GM23338 (cell line): ENCODE results near the gene FGFR2. TPM values are rescaled to one million over a fixed set of nuclear protein-coding genes. Genes with fewer than 3 reads are reported as not detected.

Experiments
- CREB1 ChIP-seq: fragments of 250-450 bp; sonication (Bioruptor Pico); IDR thresholded peaks from 2 replicates; pipeline ENCODE4 v1.5.0; 2020; ENCODE audit warnings: low read depth, mild to moderate bottlenecking, moderate library complexity
- EZH2phosphoT487 ChIP-seq: fragments of 200-600 bp; sonication (generic); IDR thresholded peaks from one replicate; pipeline ENCODE4 v1.8.1; 2018; ENCODE audit warnings: antibody characterized with exemption; ENCODE audit not compliant: unreplicated experiment
- JUNB ChIP-seq: IDR thresholded peaks from one replicate; pipeline ENCODE4 v1.6.1; 2016; ENCODE audit warnings: antibody characterized with exemption; ENCODE audit not compliant: unreplicated experiment
- REST ChIP-seq: IDR thresholded peaks from one replicate; pipeline ENCODE4 v1.6.1; 2018; ENCODE audit warnings: antibody characterized with exemption; ENCODE audit not compliant: unreplicated experiment
- polyA plus RNA-seq: library from polyadenylated mRNA; unstranded; fragments of >200 nt; fragmentation: Nextera tagmentation; extraction: Ambion mirVana; gene quantifications from 2 replicates; pipeline ENCODE4 v1.2.1, GENCODE V29; 2016
- total RNA-seq: library from RNA; depleted of rRNA; stranded (reverse); fragments of >200 nt; shearing (Covaris generic); gene quantifications from 2 replicates; pipeline ENCODE4 v1.2.3, GENCODE V29; 2014
- TF ChIP-seq, protein P1 (sequence below): IDR thresholded peaks from 2 replicates; pipeline ENCODE4 v1.6.1; 2016; ENCODE audit warnings: antibody characterized with exemption
- TF ChIP-seq, protein P2 (sequence below): fragments of 250-450 bp; sonication (Bioruptor Pico); IDR thresholded peaks from 2 replicates; pipeline ENCODE4 v1.5.0; 2020; ENCODE audit warnings: mild to moderate bottlenecking, moderate library complexity

Gene FGFR2
- total and polyA plus RNA-seq, 2 experiments from 2014 or later: 31.1 to 106 TPM

DNA sequence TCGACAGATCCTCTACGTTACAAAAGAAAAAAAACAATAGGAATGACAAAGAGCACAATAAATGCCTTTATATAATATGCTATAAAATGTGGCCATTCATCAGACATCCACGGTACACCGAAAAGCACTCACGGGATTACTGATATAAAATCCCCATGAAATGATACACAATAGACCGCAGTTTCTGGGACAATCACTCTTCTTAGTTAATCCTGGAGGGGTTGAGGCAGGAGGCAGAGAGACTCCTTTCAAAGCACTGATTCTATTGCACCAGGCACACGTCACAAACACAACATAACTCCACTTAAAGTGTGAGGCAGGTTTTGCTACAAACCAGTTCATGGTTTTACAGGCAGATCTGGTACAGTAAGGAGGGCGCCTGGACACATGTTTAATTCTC lies 113.8 kb downstream of the FGFR2 start (continued):
- TF ChIP-seq REST (no peak), CREB1 (no peak), EZH2phosphoT487 (no peak), JUNB (no peak)
- TF ChIP-seq, protein P1, sequence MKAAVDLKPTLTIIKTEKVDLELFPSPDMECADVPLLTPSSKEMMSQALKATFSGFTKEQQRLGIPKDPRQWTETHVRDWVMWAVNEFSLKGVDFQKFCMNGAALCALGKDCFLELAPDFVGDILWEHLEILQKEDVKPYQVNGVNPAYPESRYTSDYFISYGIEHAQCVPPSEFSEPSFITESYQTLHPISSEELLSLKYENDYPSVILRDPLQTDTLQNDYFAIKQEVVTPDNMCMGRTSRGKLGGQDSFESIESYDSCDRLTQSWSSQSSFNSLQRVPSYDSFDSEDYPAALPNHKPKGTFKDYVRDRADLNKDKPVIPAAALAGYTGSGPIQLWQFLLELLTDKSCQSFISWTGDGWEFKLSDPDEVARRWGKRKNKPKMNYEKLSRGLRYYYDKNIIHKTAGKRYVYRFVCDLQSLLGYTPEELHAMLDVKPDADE: no peak
- TF ChIP-seq, protein P2, sequence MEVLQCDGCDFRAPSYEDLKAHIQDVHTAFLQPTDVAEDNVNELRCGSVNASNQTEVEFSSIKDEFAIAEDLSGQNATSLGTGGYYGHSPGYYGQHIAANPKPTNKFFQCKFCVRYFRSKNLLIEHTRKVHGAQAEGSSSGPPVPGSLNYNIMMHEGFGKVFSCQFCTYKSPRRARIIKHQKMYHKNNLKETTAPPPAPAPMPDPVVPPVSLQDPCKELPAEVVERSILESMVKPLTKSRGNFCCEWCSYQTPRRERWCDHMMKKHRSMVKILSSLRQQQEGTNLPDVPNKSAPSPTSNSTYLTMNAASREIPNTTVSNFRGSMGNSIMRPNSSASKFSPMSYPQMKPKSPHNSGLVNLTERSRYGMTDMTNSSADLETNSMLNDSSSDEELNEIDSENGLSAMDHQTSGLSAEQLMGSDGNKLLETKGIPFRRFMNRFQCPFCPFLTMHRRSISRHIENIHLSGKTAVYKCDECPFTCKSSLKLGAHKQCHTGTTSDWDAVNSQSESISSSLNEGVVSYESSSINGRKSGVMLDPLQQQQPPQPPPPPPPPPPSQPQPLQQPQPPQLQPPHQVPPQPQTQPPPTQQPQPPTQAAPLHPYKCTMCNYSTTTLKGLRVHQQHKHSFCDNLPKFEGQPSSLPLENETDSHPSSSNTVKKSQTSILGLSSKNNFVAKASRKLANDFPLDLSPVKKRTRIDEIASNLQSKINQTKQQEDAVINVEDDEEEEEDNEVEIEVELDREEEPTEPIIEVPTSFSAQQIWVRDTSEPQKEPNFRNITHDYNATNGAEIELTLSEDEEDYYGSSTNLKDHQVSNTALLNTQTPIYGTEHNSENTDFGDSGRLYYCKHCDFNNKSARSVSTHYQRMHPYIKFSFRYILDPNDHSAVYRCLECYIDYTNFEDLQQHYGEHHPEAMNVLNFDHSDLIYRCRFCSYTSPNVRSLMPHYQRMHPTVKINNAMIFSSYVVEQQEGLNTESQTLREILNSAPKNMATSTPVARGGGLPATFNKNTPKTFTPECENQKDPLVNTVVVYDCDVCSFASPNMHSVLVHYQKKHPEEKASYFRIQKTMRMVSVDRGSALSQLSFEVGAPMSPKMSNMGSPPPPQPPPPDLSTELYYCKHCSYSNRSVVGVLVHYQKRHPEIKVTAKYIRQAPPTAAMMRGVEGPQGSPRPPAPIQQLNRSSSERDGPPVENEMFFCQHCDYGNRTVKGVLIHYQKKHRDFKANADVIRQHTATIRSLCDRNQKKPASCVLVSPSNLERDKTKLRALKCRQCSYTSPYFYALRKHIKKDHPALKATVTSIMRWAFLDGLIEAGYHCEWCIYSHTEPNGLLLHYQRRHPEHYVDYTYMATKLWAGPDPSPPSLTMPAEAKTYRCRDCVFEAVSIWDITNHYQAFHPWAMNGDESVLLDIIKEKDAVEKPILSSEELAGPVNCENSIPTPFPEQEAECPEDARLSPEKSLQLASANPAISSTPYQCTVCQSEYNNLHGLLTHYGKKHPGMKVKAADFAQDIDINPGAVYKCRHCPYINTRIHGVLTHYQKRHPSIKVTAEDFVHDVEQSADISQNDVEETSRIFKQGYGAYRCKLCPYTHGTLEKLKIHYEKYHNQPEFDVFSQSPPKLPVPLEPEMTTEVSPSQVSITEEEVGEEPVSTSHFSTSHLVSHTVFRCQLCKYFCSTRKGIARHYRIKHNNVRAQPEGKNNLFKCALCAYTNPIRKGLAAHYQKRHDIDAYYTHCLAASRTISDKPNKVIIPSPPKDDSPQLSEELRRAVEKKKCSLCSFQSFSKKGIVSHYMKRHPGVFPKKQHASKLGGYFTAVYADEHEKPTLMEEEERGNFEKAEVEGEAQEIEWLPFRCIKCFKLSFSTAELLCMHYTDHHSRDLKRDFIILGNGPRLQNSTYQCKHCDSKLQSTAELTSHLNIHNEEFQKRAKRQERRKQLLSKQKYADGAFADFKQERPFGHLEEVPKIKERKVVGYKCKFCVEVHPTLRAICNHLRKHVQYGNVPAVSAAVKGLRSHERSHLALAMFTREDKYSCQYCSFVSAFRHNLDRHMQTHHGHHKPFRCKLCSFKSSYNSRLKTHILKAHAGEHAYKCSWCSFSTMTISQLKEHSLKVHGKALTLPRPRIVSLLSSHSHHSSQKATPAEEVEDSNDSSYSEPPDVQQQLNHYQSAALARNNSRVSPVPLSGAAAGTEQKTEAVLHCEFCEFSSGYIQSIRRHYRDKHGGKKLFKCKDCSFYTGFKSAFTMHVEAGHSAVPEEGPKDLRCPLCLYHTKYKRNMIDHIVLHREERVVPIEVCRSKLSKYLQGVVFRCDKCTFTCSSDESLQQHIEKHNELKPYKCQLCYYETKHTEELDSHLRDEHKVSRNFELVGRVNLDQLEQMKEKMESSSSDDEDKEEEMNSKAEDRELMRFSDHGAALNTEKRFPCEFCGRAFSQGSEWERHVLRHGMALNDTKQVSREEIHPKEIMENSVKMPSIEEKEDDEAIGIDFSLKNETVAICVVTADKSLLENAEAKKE (CRISPR knock-in tag): no peak
